Sigmoid colon (tissue), 7 donors: ENCODE data around the gene SKOR2. TPM values are rescaled to one million over a fixed set of nuclear protein-coding genes. Genes with fewer than 3 reads are reported as not detected.

Source experiments
- DNase-seq: peaks from one replicate; pipeline ENCODE4 v3.0.0-alpha.2; 2019
- H3K27ac ChIP-seq, 4 donors: fragments of 200-600 bp; sonication (generic); one replicate each; pipeline ENCODE4 v1.5.1; 2016 to 2019; ENCODE audit warnings: mild to moderate bottlenecking in 1 of 4
- H3K27me3 ChIP-seq, 3 donors: fragments of 200-600 bp; sonication (generic); one replicate each; pipeline ENCODE4 v1.5.1; 2019; ENCODE audit warnings: mild to moderate bottlenecking in 1 of 3
- H3K36me3 ChIP-seq, 4 donors: fragments of 200-600 bp; sonication (generic); one replicate each; pipeline ENCODE4 v1.5.1; 2016 to 2019
- H3K4me1 ChIP-seq, 4 donors: fragments of 200-600 bp; sonication (generic); one replicate each; pipeline ENCODE4 v1.5.1; 2017 to 2019
- H3K4me3 ChIP-seq, 4 donors: fragments of 200-600 bp; sonication (generic); one replicate each; pipeline ENCODE4 v1.5.1; 2017 to 2019; ENCODE audit warnings: mild to moderate bottlenecking in 2 of 4, moderate library complexity in 1 of 4
- H3K9me3 ChIP-seq, 4 donors: fragments of 200-600 bp in 3 of 4; sonication (generic) in 3 of 4; one replicate each; pipeline versions ENCODE4 v1.5.1 to v1.6.1; 2013 to 2019
- EP300 ChIP-seq, 4 donors: sonication (generic); formaldehyde crosslinking; IDR thresholded peaks; one replicate each; pipeline ENCODE4 v1.6.1; 2017; ENCODE audit warnings: antibody characterized with exemption in 4 of 4
- POLR2A ChIP-seq, 2 donors: fragments of 450-650 bp; IDR thresholded peaks; one replicate each; pipeline ENCODE4 v1.6.1; 2016; ENCODE audit warnings: antibody characterized with exemption in 2 of 2, mild to moderate bottlenecking in 2 of 2, moderate library complexity in 2 of 2
- POLR2AphosphoS5 ChIP-seq, 4 donors: sonication (generic); formaldehyde crosslinking; IDR thresholded peaks; one replicate each; pipeline ENCODE4 v1.6.1; 2017; ENCODE audit warnings: antibody characterized with exemption in 4 of 4
- WGBS, 2 donors: extraction: QIAGEN DNeasy Blood & Tissue Kit; methylation state at CpG; one replicate each; pipeline ENCODE4 v1.1.7; 2013; 5-methylcytosine and 5-hydroxymethylcytosine counted together
- intact Hi-C: fragments of 100-400 bp; cut with DNase I; formaldehyde crosslinking; loops from one replicate; pipeline ENCODE4 v1.15.1; 2023
- polyA plus RNA-seq, 3 donors: library from polyadenylated mRNA; stranded (reverse); fragments of 200-250 nt; gene quantifications; one replicate each; pipeline ENCODE4 v1.2.3, GENCODE V29; 2013
- total RNA-seq, 4 donors: library from RNA; depleted of rRNA; stranded (reverse); fragments of >200 nt; gene quantifications; one replicate each; pipeline ENCODE4 v1.1.0, GENCODE V29; 2016
- TF ChIP-seq, protein P1 (sequence below), 4 experiments: fragments of 450-650 bp in 3 of 4; fragments of 200-600 bp in 1 of 4; IDR thresholded peaks; one replicate each; pipeline ENCODE4 v1.5.1; 2016 to 2019; ENCODE audit warnings: antibody characterized with exemption in 4 of 4, mild to moderate bottlenecking in 3 of 4, moderate library complexity in 2 of 4
- donor health status: healthy with polysubstance abuse.
- donor health status: Bipolar disorder and iron deficiency.
- donor health status: healthy.

The SKOR2 gene
- total and polyA plus RNA-seq, 7 donors = not detected

DNA sequence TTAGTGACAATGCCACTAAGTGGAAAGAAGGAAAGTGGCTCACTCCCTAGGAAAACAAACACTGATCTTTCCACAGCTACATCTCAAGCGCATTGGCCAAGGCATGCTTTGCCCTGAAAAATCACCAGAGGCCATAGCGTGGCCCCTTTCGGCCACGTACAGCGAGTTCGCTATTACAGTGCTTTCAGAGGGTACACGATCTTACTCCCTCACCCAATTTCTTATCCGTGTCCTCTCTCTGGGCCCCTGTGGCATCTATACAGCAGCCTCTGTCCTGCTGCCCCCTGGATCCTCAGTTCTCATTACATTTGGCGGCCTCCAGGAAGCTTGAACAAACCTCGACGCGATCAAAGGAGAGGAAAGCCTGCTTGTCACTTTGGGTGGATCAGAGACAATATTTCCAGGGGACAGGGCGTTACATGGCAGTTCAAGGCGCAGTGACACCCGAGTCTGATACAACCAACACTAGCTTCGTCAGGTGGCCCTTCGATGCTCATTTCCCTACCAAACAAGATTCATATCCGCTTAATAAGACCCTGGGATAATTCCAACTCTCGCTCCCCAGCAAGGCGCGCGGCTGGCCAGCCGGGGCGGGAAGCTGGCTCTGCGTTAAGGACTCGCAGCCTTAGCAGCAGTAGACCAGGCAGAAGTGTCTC is 941 bp downstream of the SKOR2 start:
- Histone ChIP-seq H3K27ac (no peak overlapping the region), H3K27me3 (peaks cover 50 to 100% (median 94%) of the 10 kb centered on the region in 3 donors), H3K36me3 (no peaks in the 10 kb centered on the region), H3K4me3 (no peak overlapping the region), H3K9me3 (peaks cover 0 to 3% (median 0%) of the 10 kb centered on the region in 4 donors), H3K4me1 (peaks cover 0 to 15% (median 5%) of the 10 kb centered on the region in 4 donors)
- DNase-seq = no peak
- intact Hi-C loops = no loop called here
- TF ChIP-seq POLR2AphosphoS5 (IDR thresholded peaks at IDR 0.05) = no peak
- no peak for TF ChIP-seq POLR2A (IDR thresholded peaks at IDR 0.05)
- TF ChIP-seq EP300 (IDR thresholded peaks at IDR 0.05) = no peak
- TF ChIP-seq, protein P1, sequence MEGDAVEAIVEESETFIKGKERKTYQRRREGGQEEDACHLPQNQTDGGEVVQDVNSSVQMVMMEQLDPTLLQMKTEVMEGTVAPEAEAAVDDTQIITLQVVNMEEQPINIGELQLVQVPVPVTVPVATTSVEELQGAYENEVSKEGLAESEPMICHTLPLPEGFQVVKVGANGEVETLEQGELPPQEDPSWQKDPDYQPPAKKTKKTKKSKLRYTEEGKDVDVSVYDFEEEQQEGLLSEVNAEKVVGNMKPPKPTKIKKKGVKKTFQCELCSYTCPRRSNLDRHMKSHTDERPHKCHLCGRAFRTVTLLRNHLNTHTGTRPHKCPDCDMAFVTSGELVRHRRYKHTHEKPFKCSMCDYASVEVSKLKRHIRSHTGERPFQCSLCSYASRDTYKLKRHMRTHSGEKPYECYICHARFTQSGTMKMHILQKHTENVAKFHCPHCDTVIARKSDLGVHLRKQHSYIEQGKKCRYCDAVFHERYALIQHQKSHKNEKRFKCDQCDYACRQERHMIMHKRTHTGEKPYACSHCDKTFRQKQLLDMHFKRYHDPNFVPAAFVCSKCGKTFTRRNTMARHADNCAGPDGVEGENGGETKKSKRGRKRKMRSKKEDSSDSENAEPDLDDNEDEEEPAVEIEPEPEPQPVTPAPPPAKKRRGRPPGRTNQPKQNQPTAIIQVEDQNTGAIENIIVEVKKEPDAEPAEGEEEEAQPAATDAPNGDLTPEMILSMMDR (IDR thresholded peaks at IDR 0.05) = no peak
- 8 to 27% methylated on average over 26 of the region's 26 CpGs for WGBS, 2 donors

DNA sequence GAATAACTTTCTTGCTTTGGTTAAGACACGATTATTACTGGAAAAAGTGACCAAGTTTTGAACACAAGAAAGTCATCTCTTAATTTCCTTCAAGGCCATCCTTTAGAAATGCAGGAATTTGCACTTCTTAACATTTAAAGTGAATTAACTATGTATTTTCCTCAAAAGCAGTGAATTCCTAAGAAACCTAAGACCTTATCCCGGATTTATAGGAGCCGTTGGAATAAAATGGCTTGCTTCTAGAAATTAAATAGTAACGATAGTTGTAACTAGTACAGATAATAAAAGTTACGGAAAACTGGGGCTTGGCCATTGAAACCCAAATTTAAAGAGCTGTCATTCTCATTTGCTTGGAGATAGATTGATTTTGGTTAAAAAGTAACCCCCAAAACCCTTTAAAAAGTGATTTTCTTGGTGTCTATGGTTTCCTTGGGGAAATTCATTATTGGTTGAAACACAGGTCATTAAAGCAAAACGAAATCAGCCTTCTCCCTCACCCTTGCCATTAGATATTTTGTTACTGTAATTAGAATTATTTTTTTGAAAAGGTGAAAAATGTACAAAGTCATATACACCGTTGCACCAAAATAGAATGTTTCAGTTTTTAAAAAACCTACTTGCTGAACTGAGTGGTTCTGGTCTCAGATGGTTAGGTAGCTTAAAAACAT is 2.0 kb downstream of the SKOR2 start:
- WGBS, 2 donors = 10 to 17% methylated on average over 7 of the region's 7 CpGs
- Histone ChIP-seq H3K9me3 (no peaks in the 10 kb centered on the region), H3K4me1 (peaks cover 0 to 15% (median 5%) of the 10 kb centered on the region in 4 donors), H3K27me3 (peaks cover 50 to 99% (median 91%) of the 10 kb centered on the region in 3 donors), H3K36me3 (no peaks in the 10 kb centered on the region), H3K27ac (no peak overlapping the region), H3K4me3 (no peak overlapping the region)
- TF ChIP-seq, protein P1 (IDR thresholded peaks at IDR 0.05) = no peak
- no peak for TF ChIP-seq EP300 (IDR thresholded peaks at IDR 0.05)
- no peak for TF ChIP-seq POLR2A (IDR thresholded peaks at IDR 0.05)
- TF ChIP-seq POLR2AphosphoS5 (IDR thresholded peaks at IDR 0.05) = no peak
- no peak for DNase-seq
- intact Hi-C loops = no loop called here

DNA sequence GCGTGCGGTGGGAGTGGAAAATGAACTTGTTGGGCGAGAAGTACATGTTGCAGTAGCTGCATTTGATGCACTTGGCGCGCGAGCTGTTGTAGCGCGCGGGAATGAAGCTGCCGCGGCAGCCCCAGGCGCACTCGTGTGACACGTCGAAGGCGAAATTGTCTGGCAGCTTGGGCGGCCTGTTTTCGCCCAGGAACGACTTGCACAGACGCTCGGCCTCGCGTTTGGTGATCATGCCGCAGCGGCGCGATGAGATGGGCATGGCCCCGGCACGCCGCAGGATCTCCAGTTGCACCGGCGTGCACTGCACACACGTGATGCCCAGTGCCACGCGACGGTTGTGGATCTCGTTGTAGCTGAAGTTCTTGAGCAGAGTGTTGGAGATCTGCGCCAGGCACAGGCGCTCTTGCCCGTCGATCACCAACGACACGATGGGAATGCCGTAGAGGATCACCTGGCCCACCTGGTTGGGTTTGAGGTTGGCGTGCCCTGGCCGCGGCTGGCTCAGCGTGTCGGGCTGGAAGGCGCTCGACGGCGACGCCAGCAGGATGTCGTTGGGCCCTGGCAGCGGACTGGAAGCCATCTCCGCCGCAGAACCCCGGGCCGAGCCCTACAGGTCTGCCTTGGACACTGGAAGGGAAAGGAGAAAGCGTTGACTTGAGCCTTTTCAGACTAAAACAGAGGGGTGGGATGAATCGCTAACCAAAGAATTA is 2.7 kb downstream of the SKOR2 start:
- intact Hi-C loops = no loop called here
- Histone ChIP-seq H3K36me3 (no peaks in the 10 kb centered on the region), H3K4me3 (no peak overlapping the region), H3K4me1 (peaks cover 0 to 15% (median 5%) of the 10 kb centered on the region in 4 donors), H3K9me3 (no peaks in the 10 kb centered on the region), H3K27ac (no peak overlapping the region), H3K27me3 (peaks cover 50 to 99% (median 85%) of the 10 kb centered on the region in 3 donors)
- 10 to 38% methylated on average over 62 of the region's 62 CpGs for WGBS, 2 donors
- no peak for DNase-seq
- no peak for TF ChIP-seq POLR2A (IDR thresholded peaks at IDR 0.05)

DNA sequence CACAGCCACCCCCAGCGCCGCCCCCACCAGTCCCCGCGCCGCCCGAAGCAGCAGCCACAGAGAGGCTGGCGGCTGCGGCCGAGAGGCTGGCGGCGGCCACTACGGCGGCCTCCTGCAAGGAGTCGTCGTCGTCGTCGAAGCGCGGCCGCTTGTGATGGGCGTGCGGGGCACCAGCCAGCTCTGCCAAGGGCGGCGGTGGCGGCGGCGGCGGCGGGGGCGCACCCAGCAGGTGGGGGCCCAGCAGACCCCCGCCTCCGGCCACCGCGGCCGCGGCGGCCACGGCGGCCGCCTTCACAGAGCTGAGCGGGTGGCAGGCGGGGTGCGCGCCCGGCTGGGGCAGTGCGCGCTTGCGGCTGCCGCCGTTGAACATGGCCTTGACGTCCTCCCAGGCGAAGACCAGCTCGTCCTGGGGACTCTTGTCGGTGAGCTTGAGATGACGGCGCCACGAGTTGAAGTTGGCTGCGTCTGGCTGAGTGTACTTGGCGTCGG is 3.3 kb downstream of the SKOR2 start:
- TF ChIP-seq, protein P1 (IDR thresholded peaks at IDR 0.05) = no peak
- TF ChIP-seq POLR2AphosphoS5 (IDR thresholded peaks at IDR 0.05) (no peak), POLR2A (IDR thresholded peaks at IDR 0.05) (no peak), EP300 (IDR thresholded peaks at IDR 0.05) (no peak)
- no peak overlapping the region for H3K27ac ChIP-seq
- intact Hi-C loops = no loop called here
- no peak overlapping the region for H3K4me3 ChIP-seq
- no peak for DNase-seq
- WGBS, 2 donors = 7 to 25% methylated on average over 61 of the region's 61 CpGs
- H3K9me3 ChIP-seq = no peaks in the 10 kb centered on the region
- H3K27me3 ChIP-seq = peaks cover 50 to 94% (median 83%) of the 10 kb centered on the region in 3 donors
- no peaks in the 10 kb centered on the region for H3K36me3 ChIP-seq
- H3K4me1 ChIP-seq = peaks cover 0 to 15% (median 5%) of the 10 kb centered on the region in 4 donors
